ENCODE measurements around the gene MIOS. TPM values are rescaled to one million over a fixed set of nuclear protein-coding genes. Genes with fewer than 3 reads are reported as not detected.

The MIOS gene
- total RNA-seq: 10 to 100 TPM; 40.6 to 43.0 TPM

- H3K36me3 Mint-ChIP-seq (ENCODE audit: low read depth): peaks cover 14% of the 10 kb centered on the region
- H3K27ac Mint-ChIP-seq: peak within 1 kb of the TSS; percentile 63
- CTCF ChIA-PET: no interaction called here
- intact Hi-C loops (cut with micrococcal nuclease): loop anchor here (1.0 to 10.0 kb wide), 8 partner anchors 73 to 860 kb away; partner anchors contain the start of genes C1GALT1, GLCCI1, UMAD1 and ZNF12
- H3K4me1 Mint-ChIP-seq (ENCODE audit: low read depth): peaks cover 30% of the 10 kb centered on the region
- peak within 1 kb of the TSS; percentile 80 for H3K4me3 Mint-ChIP-seq
- H3K9me3 Mint-ChIP-seq: no peaks in the 10 kb centered on the region
- no peaks in the 10 kb centered on the region for H3K27me3 Mint-ChIP-seq (ENCODE audit: low read depth)
- DNase-seq: peak; percentile 76
Measured at GRCh38 chr7:7566651-7567611, at the start of gene MIOS. Gene MIOS, plus strand, starts transcription at chr7:7566884. Its CDS starts 5,592 bp downstream, at chr7:7572476.

- H3K4me3 Mint-ChIP-seq: no peak overlapping the region
- no peak for DNase-seq
- H3K27me3 Mint-ChIP-seq (ENCODE audit: low read depth): no peaks in the 10 kb centered on the region
- H3K4me1 Mint-ChIP-seq (ENCODE audit: low read depth): no peaks in the 10 kb centered on the region
- intact Hi-C loops (cut with micrococcal nuclease): no loop called here
- no peaks in the 10 kb centered on the region for H3K9me3 Mint-ChIP-seq
- H3K27ac Mint-ChIP-seq: no peak overlapping the region
- CTCF ChIA-PET: no interaction called here
- no peaks in the 10 kb centered on the region for H3K36me3 Mint-ChIP-seq (ENCODE audit: low read depth)
Measured at GRCh38 chr7:7517754-7518153, 48.9 kb upstream of the MIOS start.

GRCh38 chr7:7519056-7519455 lies 47.6 kb upstream of the MIOS start:
- no peaks in the 10 kb centered on the region for H3K36me3 Mint-ChIP-seq (ENCODE audit: low read depth)
- H3K9me3 Mint-ChIP-seq: no peaks in the 10 kb centered on the region
- no peaks in the 10 kb centered on the region for H3K27me3 Mint-ChIP-seq (ENCODE audit: low read depth)
- no peaks in the 10 kb centered on the region for H3K4me1 Mint-ChIP-seq (ENCODE audit: low read depth)
- no peak overlapping the region for H3K4me3 Mint-ChIP-seq
- DNase-seq: no peak
- intact Hi-C loops (cut with micrococcal nuclease): no loop called here
- CTCF ChIA-PET: interaction anchor here (0.6 kb wide), 1 partner anchor 409 kb away, joined by 4 read pairs; no protein-coding TSS in a partner anchor
- H3K27ac Mint-ChIP-seq: no peak overlapping the region

GRCh38 chr7:7519528-7519927 lies 47.2 kb upstream of the MIOS start:
- no peak overlapping the region for H3K27ac Mint-ChIP-seq
- no peak for DNase-seq
- intact Hi-C loops (cut with micrococcal nuclease): no loop called here
- no peaks in the 10 kb centered on the region for H3K4me1 Mint-ChIP-seq (ENCODE audit: low read depth)
- CTCF ChIA-PET: interaction anchor here (0.6 to 0.7 kb wide), 2 partner anchors 410 to 414 kb away, joined by 3 to 4 read pairs; no protein-coding TSS in a partner anchor
- no peak overlapping the region for H3K4me3 Mint-ChIP-seq
- no peaks in the 10 kb centered on the region for H3K27me3 Mint-ChIP-seq (ENCODE audit: low read depth)
- no peaks in the 10 kb centered on the region for H3K9me3 Mint-ChIP-seq
- no peaks in the 10 kb centered on the region for H3K36me3 Mint-ChIP-seq (ENCODE audit: low read depth)

GRCh38 chr7:7521259-7521658 lies 45.4 kb upstream of the MIOS start:
- Mint-ChIP-seq H3K27ac (no peak overlapping the region), H3K27me3 (ENCODE audit: low read depth) (no peaks in the 10 kb centered on the region), H3K36me3 (ENCODE audit: low read depth) (no peaks in the 10 kb centered on the region), H3K9me3 (no peaks in the 10 kb centered on the region), H3K4me3 (no peak overlapping the region), H3K4me1 (ENCODE audit: low read depth) (no peaks in the 10 kb centered on the region)
- intact Hi-C loops (cut with micrococcal nuclease): loop anchor here (5.0 kb wide), 2 partner anchors 241 to 339 kb away; partner anchors contain the start of gene C1GALT1
- DNase-seq: peak; percentile 6
- CTCF ChIA-PET: no interaction called here

- intact Hi-C loops (cut with micrococcal nuclease): loop anchor here (5.0 kb wide), 2 partner anchors 240 to 340 kb away; partner anchors contain the start of gene C1GALT1
- CTCF ChIA-PET: no interaction called here
- Mint-ChIP-seq H3K27ac (no peak overlapping the region), H3K4me3 (no peak overlapping the region), H3K4me1 (ENCODE audit: low read depth) (no peaks in the 10 kb centered on the region), H3K9me3 (no peaks in the 10 kb centered on the region), H3K27me3 (ENCODE audit: low read depth) (no peaks in the 10 kb centered on the region), H3K36me3 (ENCODE audit: low read depth) (no peaks in the 10 kb centered on the region)
- DNase-seq: no peak
Measured at GRCh38 chr7:7522421-7522820, 44.3 kb upstream of the MIOS start.

GRCh38 chr7:7524121-7524520 lies 42.6 kb upstream of the MIOS start:
- Mint-ChIP-seq H3K9me3 (no peaks in the 10 kb centered on the region), H3K36me3 (ENCODE audit: low read depth) (no peaks in the 10 kb centered on the region), H3K4me1 (ENCODE audit: low read depth) (no peaks in the 10 kb centered on the region), H3K4me3 (no peak overlapping the region), H3K27me3 (ENCODE audit: low read depth) (no peaks in the 10 kb centered on the region), H3K27ac (no peak overlapping the region)
- CTCF ChIA-PET: interaction anchor here (1.0 kb wide), 1 partner anchor 419 kb away, joined by 3 read pairs; no protein-coding TSS in a partner anchor
- DNase-seq: no peak
- intact Hi-C loops (cut with micrococcal nuclease): loop anchor here (5.0 kb wide), 2 partner anchors 238 to 342 kb away; partner anchors contain the start of gene C1GALT1

- Mint-ChIP-seq H3K9me3 (no peaks in the 10 kb centered on the region), H3K27ac (no peak overlapping the region), H3K4me1 (ENCODE audit: low read depth) (no peaks in the 10 kb centered on the region), H3K4me3 (no peak overlapping the region), H3K36me3 (ENCODE audit: low read depth) (no peaks in the 10 kb centered on the region), H3K27me3 (ENCODE audit: low read depth) (no peaks in the 10 kb centered on the region)
- intact Hi-C loops (cut with micrococcal nuclease): no loop called here
- CTCF ChIA-PET: no interaction called here
- no peak for DNase-seq
Measured at GRCh38 chr7:7526006-7526405, 40.7 kb upstream of the MIOS start.

GRCh38 chr7:7527047-7527446 lies 39.6 kb upstream of the MIOS start:
- H3K9me3 Mint-ChIP-seq: no peaks in the 10 kb centered on the region
- H3K4me3 Mint-ChIP-seq: no peak overlapping the region
- H3K27me3 Mint-ChIP-seq (ENCODE audit: low read depth): no peaks in the 10 kb centered on the region
- no peaks in the 10 kb centered on the region for H3K4me1 Mint-ChIP-seq (ENCODE audit: low read depth)
- CTCF ChIA-PET: no interaction called here
- no peak overlapping the region for H3K27ac Mint-ChIP-seq
- intact Hi-C loops (cut with micrococcal nuclease): no loop called here
- no peak for DNase-seq
- H3K36me3 Mint-ChIP-seq (ENCODE audit: low read depth): no peaks in the 10 kb centered on the region

GRCh38 chr7:7529328-7529727 lies 37.4 kb upstream of the MIOS start:
- CTCF ChIA-PET: interaction anchor here (0.8 kb wide), 1 partner anchor 12 kb away, joined by 3 read pairs; no protein-coding TSS in a partner anchor
- Mint-ChIP-seq H3K4me1 (ENCODE audit: low read depth) (no peaks in the 10 kb centered on the region), H3K36me3 (ENCODE audit: low read depth) (no peaks in the 10 kb centered on the region), H3K27ac (no peak overlapping the region), H3K4me3 (no peak overlapping the region), H3K9me3 (no peaks in the 10 kb centered on the region), H3K27me3 (ENCODE audit: low read depth) (no peaks in the 10 kb centered on the region)
- DNase-seq: no peak
- intact Hi-C loops (cut with micrococcal nuclease): no loop called here

GRCh38 chr7:7533831-7534430 lies 32.8 kb upstream of the MIOS start:
- CTCF ChIA-PET: interaction anchor here (0.6 kb wide), 1 partner anchor 718 kb away, joined by 3 read pairs; no protein-coding TSS in a partner anchor

GRCh38 chr7:7535691-7536090 lies 31.0 kb upstream of the MIOS start, which contains the start of gene COL28A1:
Gene COL28A1, minus strand, starts transcription at chr7:7535873. Its CDS starts 2,998 bp downstream, at chr7:7532875.
- CTCF ChIA-PET: no interaction called here
- Mint-ChIP-seq H3K9me3 (no peaks in the 10 kb centered on the region), H3K27me3 (ENCODE audit: low read depth) (no peaks in the 10 kb centered on the region), H3K27ac (no peak within 1 kb of the TSS), H3K4me1 (ENCODE audit: low read depth) (no peaks in the 10 kb centered on the region), H3K4me3 (no peak within 1 kb of the TSS), H3K36me3 (ENCODE audit: low read depth) (no peaks in the 10 kb centered on the region)
- DNase-seq: no peak
- intact Hi-C loops (cut with micrococcal nuclease): no loop called here

More at GRCh38 chr7:7533831-7534430, 32.8 kb upstream of the MIOS start:
- H3K36me3 Mint-ChIP-seq (ENCODE audit: low read depth): no peaks in the 10 kb centered on the region
- H3K4me1 Mint-ChIP-seq (ENCODE audit: low read depth): no peaks in the 10 kb centered on the region
- intact Hi-C loops (cut with micrococcal nuclease): no loop called here
- H3K9me3 Mint-ChIP-seq: no peaks in the 10 kb centered on the region
- no peaks in the 10 kb centered on the region for H3K27me3 Mint-ChIP-seq (ENCODE audit: low read depth)
- no peak overlapping the region for H3K4me3 Mint-ChIP-seq
- no peak for DNase-seq
- H3K27ac Mint-ChIP-seq: no peak overlapping the region

All from activated naive CD4-positive, alpha-beta T cell treated with anti-CD3 and anti-CD28 coated beads for 36 hours (primary cell).